Astrocyte of the spinal cord (primary cell): ENCODE data around the gene AKAP4.

Experiments used
- DNase-seq: peaks from one replicate; pipeline ENCODE4 v3.0.0; 2011; ENCODE audit warnings: low read depth, low spot score
- H3K4me3 ChIP-seq: 2 replicates; pipeline ENCODE4 v1.5.1; 2011; ENCODE audit warnings: low read depth, mild to moderate bottlenecking, low read length, moderate library complexity
- CTCF ChIP-seq: IDR thresholded peaks from 2 replicates; pipeline ENCODE4 v1.5.1; 2012; ENCODE audit warnings: low read depth, mild to moderate bottlenecking, low read length, inconsistent platforms
- in situ Hi-C: cut with HindIII; loops from 2 replicates; pipeline ENCODE4 v1.10.0; 2017; ENCODE audit warnings: low sequenced_read_pairs

Gene AKAP4

GRCh38 chrX:50200907-50201306 lies at the start of gene AKAP4:
TSS of gene AKAP4 (minus strand) at chrX:50201007. CDS start at chrX:50200889, 118 bp downstream.
- TF ChIP-seq CTCF: no peak
- H3K4me3 ChIP-seq: no peak within 1 kb of the TSS
- in situ Hi-C loops: no loop called here
- DNase-seq: no peak

GRCh38 chrX:50211510-50211909 lies 10.7 kb upstream of the AKAP4 start:
- DNase-seq: no peak
- in situ Hi-C loops: no loop called here
- no peak overlapping the region for H3K4me3 ChIP-seq
- peak; percentile 19 for TF ChIP-seq CTCF

- in situ Hi-C loops: no loop called here
- TF ChIP-seq CTCF: no peak
- H3K4me3 ChIP-seq: no peak overlapping the region
- DNase-seq: no peak
Observed at GRCh38 chrX:50206753-50207152, 5.9 kb upstream of the AKAP4 start.

- peak within 1 kb of the TSS; percentile 15 for H3K4me3 ChIP-seq
- TF ChIP-seq CTCF: peak; percentile 66
- in situ Hi-C loops: no loop called here
- peak; percentile 71 for DNase-seq
Observed at GRCh38 chrX:50204364-50204899, 3.6 kb upstream of the AKAP4 start, which contains the start of gene CCNB3. TSS of gene CCNB3 (plus strand) at chrX:50204765. CDS start at chrX:50285164, 80,399 bp downstream.

GRCh38 chrX:50202539-50202938 lies 1.7 kb upstream of the AKAP4 start:
- in situ Hi-C loops: no loop called here
- no peak overlapping the region for H3K4me3 ChIP-seq
- no peak for TF ChIP-seq CTCF
- no peak for DNase-seq

- no peak overlapping the region for H3K4me3 ChIP-seq
- in situ Hi-C loops: no loop called here
- no peak for TF ChIP-seq CTCF
- no peak for DNase-seq
Observed at GRCh38 chrX:50198348-50198747, 2.5 kb downstream of the AKAP4 start.
